AG04450 (cell line): Measurements from ENCODE around the gene PDS5A. TPM values are rescaled to one million over a fixed set of nuclear protein-coding genes. Genes with fewer than 3 reads are reported as not detected.
"Not testable (repeated sequence)": the region's sequence is repeated elsewhere in the genome, so short reads cannot be mapped to it uniquely, and the experiment has no call there.

ENCODE experiments used
- CTCF ChIA-PET: fragments of 300-600, 350-600 bp; formaldehyde crosslinking; extraction: SDS; loops from one replicate; lab custom pipeline; 2022; ENCODE audit warnings: antibody characterized with exemption, inconsistent platforms; lab: Charles Lee
- POLR2A ChIA-PET: fragments of 350-600 bp; formaldehyde crosslinking; extraction: SDS; loops from one replicate; lab custom pipeline; 2021; ENCODE audit warnings: antibody characterized with exemption, inconsistent platforms; lab: Yijun Ruan, JAX
- DNase-seq: peaks from one replicate; pipeline ENCODE4 v3.0.0-alpha.2; 2011; ENCODE audit warnings: low read depth, low spot score
- H3K27ac ChIP-seq: one replicate; pipeline ENCODE4 v1.5.1; 2012; ENCODE audit warnings: low read depth, low read length, control low read depth
- H3K27me3 ChIP-seq: one replicate; pipeline ENCODE4 v1.6.0; 2012; ENCODE audit warnings: low read length; ENCODE audit not compliant: control insufficient read depth, insufficient read depth
- H3K4me3 ChIP-seq: 2 replicates; pipeline ENCODE4 v1.5.1; 2011; ENCODE audit warnings: mild to moderate bottlenecking, low read depth, low read length, control low read depth
- H3K9me3 ChIP-seq: 2 replicates; pipeline ENCODE4 v1.5.1; 2012; ENCODE audit warnings: low read length; ENCODE audit not compliant: control insufficient read depth, insufficient read depth
- polyA minus RNA-seq: library from RNA; depleted of rRNA, polyadenylated mRNA; stranded (reverse); fragments of >200 nt; gene quantifications from 2 replicates; pipeline ENCODE4 v1.2.3, GENCODE V29; 2011; rRNA and poly(A)+ RNA removed
- polyA plus RNA-seq: library from polyadenylated mRNA; depleted of rRNA; stranded (reverse); fragments of >200 nt; gene quantifications from 2 replicates; pipeline ENCODE4 v1.2.3, GENCODE V29; 2011; rRNA removed
- TF ChIP-seq, protein P1 (sequence below): IDR thresholded peaks from 2 replicates; pipeline ENCODE4 v1.5.1; 2011; ENCODE audit warnings: low read depth, low read length, control low read depth, inconsistent platforms

PDS5A gene, protein sequence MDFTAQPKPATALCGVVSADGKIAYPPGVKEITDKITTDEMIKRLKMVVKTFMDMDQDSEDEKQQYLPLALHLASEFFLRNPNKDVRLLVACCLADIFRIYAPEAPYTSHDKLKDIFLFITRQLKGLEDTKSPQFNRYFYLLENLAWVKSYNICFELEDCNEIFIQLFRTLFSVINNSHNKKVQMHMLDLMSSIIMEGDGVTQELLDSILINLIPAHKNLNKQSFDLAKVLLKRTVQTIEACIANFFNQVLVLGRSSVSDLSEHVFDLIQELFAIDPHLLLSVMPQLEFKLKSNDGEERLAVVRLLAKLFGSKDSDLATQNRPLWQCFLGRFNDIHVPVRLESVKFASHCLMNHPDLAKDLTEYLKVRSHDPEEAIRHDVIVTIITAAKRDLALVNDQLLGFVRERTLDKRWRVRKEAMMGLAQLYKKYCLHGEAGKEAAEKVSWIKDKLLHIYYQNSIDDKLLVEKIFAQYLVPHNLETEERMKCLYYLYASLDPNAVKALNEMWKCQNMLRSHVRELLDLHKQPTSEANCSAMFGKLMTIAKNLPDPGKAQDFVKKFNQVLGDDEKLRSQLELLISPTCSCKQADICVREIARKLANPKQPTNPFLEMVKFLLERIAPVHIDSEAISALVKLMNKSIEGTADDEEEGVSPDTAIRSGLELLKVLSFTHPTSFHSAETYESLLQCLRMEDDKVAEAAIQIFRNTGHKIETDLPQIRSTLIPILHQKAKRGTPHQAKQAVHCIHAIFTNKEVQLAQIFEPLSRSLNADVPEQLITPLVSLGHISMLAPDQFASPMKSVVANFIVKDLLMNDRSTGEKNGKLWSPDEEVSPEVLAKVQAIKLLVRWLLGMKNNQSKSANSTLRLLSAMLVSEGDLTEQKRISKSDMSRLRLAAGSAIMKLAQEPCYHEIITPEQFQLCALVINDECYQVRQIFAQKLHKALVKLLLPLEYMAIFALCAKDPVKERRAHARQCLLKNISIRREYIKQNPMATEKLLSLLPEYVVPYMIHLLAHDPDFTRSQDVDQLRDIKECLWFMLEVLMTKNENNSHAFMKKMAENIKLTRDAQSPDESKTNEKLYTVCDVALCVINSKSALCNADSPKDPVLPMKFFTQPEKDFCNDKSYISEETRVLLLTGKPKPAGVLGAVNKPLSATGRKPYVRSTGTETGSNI (N-terminal part only)
- polyA plus RNA-seq (38.2 and 49.5 TPM in 2 replicates), polyA minus RNA-seq (43.7 and 72.9 TPM in 2 replicates)

- TF ChIP-seq, protein P1, sequence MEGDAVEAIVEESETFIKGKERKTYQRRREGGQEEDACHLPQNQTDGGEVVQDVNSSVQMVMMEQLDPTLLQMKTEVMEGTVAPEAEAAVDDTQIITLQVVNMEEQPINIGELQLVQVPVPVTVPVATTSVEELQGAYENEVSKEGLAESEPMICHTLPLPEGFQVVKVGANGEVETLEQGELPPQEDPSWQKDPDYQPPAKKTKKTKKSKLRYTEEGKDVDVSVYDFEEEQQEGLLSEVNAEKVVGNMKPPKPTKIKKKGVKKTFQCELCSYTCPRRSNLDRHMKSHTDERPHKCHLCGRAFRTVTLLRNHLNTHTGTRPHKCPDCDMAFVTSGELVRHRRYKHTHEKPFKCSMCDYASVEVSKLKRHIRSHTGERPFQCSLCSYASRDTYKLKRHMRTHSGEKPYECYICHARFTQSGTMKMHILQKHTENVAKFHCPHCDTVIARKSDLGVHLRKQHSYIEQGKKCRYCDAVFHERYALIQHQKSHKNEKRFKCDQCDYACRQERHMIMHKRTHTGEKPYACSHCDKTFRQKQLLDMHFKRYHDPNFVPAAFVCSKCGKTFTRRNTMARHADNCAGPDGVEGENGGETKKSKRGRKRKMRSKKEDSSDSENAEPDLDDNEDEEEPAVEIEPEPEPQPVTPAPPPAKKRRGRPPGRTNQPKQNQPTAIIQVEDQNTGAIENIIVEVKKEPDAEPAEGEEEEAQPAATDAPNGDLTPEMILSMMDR: peak; percentile 71
- POLR2A ChIA-PET: no interaction called here
- peak; percentile 54 for DNase-seq
- Histone ChIP-seq H3K4me3 (peak within 1 kb of the TSS; percentile 78), H3K27me3 (no peaks in the 10 kb centered on the region), H3K27ac (peak within 1 kb of the TSS; percentile 81), H3K9me3 (no peaks in the 10 kb centered on the region; the same call in 1 of the 2 replicates)
- CTCF ChIA-PET: interaction anchor here (0.5 to 2.0 kb wide), 54 partner anchors 9 to 745 kb away, joined by 3 to 15 read pairs (median 4); partner anchors contain the start of gene UBE2K
These were observed at the start of gene PDS5A for GRCh38 chr4:39977489-39978377. Gene PDS5A, minus strand, starts transcription at chr4:39977911. Its CDS starts 1,334 bp downstream, at chr4:39976577.

GRCh38 chr4:40024049-40024448 lies 46.3 kb upstream of the PDS5A start:
- H3K27me3 ChIP-seq, DNase-seq, CTCF ChIA-PET, H3K9me3 ChIP-seq, H3K27ac ChIP-seq, POLR2A ChIA-PET, H3K4me3 ChIP-seq: not testable (repeated sequence)

DNA sequence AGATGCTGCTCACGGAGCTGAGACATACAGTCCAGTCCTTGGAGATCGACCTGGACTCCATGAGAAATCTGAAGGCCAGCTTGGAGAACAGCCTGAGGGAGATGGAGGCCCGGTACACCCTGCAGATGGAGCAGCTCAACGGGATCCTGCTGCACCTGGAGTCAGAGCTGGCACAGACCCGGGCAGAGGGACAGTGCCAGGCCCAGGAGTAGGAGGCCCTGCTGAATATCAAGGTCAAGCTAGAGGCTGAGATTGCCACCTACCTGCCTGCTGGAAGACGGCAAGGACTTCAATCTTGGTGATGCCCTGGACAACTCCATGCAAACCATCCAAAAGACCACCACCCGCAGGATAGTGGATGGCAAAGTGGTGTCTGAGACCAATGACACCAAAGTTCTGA lies 43.4 kb upstream of the PDS5A start:
- not testable (repeated sequence) for H3K9me3 ChIP-seq, H3K27me3 ChIP-seq, H3K27ac ChIP-seq, H3K4me3 ChIP-seq, DNase-seq
- ChIA-PET CTCF (interaction anchor here (1.1 kb wide), 1 partner anchor 43 kb away, joined by 3 read pairs; no protein-coding TSS in a partner anchor), POLR2A (interaction anchor here (0.6 to 1.0 kb wide), 2 partner anchors 35 to 622 kb away, joined by 3 to 4 read pairs; no protein-coding TSS in a partner anchor)

DNA sequence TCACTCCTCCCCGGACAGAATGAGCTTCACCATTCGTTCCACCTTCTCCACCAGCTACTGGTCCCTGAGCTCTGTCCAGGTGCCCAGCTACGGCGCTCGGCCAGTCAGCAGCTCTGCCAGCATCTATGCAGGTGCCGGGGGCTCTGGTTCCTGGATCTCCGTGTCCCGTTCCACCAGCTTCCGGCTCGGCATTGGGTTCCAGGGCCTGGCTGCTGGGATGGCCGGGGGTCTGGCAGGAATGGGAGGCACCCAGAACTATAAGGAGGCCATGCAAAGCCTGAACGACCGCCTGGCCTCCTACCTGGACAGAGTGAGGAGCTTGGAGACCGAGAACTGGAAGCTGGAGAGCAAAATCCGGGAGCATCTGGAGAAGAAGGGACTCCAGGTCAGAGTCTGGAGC lies 42.5 kb upstream of the PDS5A start:
- Histone ChIP-seq H3K27me3 (peaks cover 2% of the 10 kb centered on the region), H3K27ac (no peak overlapping the region), H3K9me3 (no peaks in the 10 kb centered on the region; the same call in 1 of the 2 replicates), H3K4me3 (no peak overlapping the region)
- POLR2A ChIA-PET: interaction anchor here (1.0 kb wide), 1 partner anchor 36 kb away, joined by 3 read pairs; no protein-coding TSS in a partner anchor
- no peak for DNase-seq
- TF ChIP-seq, protein P1: no peak
- CTCF ChIA-PET: interaction anchor here (1.1 kb wide), 1 partner anchor 42 kb away, joined by 3 read pairs; no protein-coding TSS in a partner anchor

DNA sequence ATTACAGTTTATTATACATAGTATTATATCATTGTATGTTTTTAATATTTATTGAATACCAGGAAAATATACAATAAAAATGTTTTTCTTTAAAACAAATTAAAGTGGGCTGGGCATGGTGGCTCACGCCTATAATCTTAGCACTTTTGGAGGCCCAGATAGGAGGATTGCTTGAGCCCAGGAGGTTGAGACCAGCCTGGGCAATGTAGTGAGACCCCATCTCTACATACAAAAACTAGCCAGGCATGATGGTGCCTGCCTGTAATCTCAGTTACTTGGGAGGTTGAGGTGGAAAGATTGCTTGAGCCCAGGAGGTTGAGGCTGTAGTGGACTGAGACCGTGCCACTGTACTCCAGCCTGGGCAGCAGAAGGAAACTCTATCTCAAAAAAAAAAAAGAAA lies 38.3 kb upstream of the PDS5A start:
- TF ChIP-seq, protein P1: no peak
- CTCF ChIA-PET: no interaction called here
- H3K4me3 ChIP-seq: no peak overlapping the region
- POLR2A ChIA-PET: no interaction called here
- peaks cover 2% of the 10 kb centered on the region for H3K27me3 ChIP-seq
- H3K9me3 ChIP-seq: no peaks in the 10 kb centered on the region; the same call in 1 of the 2 replicates
- DNase-seq: no peak
- H3K27ac ChIP-seq: no peak overlapping the region
